GM21786 (cell line): ENCODE measurements around the gene CROCC2.

Experiments
- ATAC-seq: cut with Tn5 transposase; IDR thresholded peaks from one replicate; pipeline ENCODE4 v1.9.1; 2021; ENCODE audit not compliant: unreplicated experiment

The CROCC2 gene

DNA sequence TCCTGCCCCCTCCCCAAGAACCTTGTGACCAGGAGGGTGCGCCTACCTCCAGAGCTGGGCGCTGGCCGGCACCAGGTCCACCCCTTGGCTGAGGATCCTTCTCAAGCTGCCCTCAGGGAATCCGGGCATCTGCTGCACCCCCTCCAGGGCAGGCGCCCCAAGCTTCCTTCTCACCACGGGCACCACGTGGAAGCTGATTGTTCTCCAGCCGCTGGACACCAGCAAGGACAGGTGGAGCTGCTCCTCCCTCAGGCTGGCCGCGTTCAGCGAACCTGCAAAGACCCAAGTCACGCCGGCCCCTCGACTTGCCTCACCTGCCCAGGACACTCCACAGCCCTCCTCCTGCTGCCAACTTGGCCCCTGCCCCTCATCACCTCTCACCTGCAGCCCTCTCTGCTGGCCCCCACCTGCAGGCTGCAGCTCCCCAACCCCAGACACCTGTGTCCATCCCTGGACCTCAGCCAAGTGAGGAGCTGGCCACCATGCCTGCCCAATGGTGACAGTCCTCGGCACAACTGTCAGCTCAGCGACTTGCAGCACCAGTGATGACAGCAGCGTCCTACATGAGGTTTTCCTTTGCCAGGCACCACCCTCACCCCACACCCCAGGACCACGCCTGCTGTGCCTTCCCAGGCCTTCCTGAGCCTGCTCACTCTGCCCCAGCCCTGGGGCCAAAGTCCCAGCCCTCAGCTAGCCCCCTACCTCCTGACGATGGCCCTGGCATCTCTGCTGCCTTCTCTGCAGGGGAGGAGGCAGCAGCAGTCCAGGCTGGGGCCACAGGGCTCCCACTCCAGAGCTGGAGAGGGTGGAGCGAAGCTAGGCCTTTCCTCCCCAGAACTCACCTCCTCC, 14.4 kb upstream of the CROCC2 start:
- no peak for ATAC-seq

DNA sequence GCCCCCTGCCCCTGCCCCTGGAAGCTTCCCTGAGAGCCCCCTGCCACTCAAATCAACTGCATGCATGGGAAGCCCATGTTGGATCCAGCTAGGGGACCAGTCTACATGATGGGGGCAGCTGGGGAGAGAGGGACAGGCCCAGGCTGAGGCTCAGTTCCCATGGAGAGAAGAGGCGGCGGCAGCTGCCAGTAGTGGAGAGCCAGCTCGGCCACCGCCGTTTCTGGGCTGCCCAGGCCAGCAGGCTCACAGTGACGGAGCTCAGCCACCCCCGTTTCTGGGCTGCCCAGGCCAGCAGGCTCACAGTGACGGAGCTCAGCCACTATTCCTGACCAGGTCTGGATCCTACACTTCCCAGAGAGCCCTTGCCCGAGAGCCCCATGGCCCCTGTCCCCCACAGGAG, 13.8 kb upstream of the CROCC2 start:
- no peak for ATAC-seq

DNA sequence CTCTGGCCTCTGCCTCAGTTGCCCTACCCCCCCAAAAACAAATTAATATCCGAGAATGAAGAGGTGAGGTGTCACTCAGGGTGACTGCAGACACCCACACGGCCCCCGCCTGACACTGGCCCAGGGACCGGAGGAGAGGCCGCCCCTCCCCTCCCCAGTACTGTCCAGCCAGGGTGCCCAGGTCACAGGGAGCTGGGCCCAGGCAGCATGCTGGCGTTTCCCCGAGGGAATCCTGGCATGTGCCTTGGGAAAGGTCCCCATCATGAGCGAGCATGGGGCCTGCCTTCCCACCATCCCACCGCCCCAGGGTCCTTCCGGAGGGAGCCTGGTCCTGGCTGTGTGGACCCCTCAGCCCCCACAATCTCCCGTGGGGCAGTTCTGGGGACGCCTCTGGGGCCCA, 13.2 kb upstream of the CROCC2 start:
- ATAC-seq: no peak

DNA sequence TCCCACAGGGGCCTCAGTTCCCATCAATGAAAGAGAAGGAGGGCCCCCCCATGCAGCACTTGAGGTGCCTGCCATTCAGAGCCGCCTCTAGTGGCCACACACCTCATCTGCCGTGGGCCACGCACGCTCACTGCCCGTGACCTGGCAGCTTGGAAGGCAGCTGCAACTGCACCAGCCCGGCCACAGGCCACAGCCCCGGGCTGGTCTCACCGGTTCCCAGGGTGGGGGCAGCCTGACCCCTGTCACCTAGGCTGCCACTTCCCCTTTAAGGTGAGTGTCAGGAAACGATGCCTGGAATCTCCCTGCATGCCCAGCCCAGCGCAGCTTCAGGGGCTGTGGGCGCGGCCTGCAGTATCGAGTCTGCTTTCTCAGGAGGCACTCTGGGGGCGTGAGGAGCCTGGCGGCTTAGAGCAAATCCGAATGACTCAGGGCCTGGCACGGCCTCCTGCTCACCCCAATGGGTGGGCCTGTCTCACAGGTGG, 12.7 kb upstream of the CROCC2 start:
- ATAC-seq: no peak

DNA sequence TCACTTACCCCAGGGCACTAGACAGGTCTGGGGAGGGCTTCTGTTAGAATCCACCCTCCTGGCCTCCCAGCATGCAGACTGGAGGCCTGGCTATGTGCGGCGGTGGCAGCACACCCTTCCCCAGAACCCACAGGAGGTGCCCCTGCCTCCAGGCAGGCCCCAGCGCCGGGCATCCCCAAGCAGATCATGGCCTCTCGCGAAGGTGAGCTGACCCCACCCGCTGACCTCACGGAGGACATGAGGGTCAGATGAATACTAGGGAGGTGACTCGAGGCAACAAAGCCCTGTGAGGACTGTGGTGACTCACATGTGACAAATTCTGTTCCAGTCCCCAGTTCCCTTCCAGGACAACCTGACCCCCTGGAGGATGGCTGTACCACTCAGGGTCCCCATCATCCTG, 12.1 kb upstream of the CROCC2 start:
- no peak for ATAC-seq

DNA sequence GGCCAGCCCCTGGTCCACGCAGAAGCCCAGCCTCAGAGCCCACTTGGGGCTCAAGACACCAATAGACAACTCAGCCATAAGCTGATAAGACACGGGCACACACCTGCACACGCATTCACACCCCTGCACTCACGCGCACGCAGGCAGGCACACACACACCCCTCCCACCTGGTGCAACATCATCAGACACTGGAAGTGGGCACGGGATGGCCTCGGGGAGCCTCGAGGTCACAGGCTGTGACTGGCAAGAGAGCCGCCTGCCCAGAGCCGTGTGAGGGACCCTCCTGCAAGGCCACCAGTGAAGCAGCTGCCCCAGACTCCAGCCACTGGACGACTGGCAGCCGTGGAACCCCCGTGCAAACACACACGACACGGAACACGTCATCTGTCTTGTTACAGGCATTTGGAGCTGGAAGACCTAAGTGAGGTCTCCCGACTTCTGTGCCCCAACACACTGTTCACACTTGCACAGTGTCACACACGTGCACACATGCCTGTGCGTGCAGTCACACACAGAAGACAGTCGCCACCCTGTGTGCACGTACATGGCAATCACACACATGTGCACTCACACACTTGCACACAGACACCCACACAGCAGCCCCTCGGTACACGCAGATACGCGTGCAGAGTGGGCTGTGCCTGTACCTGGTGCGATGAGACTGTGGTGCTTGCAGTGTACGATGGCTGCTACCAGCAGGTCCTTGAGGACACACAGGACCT, 11.1 kb upstream of the CROCC2 start:
- ATAC-seq: no peak

DNA sequence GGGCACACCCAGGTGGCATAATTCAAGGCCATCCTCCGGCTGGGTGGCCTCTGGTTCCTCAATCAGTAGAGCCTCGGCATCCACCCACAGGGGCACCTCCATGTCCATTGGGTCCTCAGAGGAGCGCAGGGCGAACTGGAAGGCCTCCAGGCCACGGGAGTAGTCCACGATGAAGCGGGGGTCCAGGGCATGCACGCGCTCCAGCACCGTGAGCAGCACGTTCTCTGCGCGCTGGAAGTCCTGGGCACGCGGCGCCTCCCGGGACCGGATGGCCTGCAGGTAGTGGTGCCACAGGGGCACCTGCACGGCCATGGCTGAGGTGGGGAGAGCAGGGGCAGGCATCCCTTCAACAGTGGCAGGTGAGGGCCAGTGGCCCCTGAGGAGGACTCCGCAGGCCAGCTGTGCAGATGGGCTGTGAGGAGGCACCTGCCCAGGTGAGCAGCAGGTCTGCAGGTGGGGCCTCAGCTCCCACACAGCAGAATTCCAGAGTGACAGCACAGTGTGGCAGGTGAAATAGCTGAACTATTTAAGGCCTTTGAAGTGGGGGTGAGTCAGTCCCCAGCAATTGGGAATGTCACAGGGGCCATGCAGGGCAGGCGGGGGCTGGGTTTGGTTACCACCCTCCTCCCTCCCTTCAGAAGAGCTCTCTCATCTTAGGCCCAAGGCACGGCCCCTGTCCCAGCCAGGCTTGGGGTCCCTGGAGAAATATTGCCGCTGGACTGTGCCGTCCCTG, 10.3 kb upstream of the CROCC2 start, which contains the start of gene MAB21L4:
Gene MAB21L4, minus strand, starts transcription at position 501 of the 733 bp plus-strand sequence. Its CDS starts 159 bp downstream, at position 342.
- ATAC-seq: no peak

DNA sequence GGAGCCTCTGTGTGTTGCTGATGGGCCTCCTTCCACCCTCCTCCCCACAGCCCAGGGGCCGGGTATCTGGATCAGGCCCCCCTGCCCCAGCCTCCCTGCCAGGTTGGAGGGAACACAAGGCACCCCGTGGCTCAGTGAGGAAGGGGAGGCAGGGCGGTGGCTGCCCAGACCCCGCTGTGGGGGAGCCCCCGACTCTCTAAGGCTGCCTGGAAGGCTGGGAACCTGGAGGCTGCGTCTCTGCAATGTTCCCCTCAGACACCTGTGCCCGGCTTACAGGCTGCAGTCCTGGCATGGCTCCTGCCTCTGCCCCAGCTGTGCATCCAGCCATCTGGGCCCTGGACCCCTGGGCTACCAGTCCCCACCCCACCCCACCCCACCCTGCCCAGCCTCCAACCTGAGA, 9.7 kb upstream of the CROCC2 start:
- no peak for ATAC-seq

DNA sequence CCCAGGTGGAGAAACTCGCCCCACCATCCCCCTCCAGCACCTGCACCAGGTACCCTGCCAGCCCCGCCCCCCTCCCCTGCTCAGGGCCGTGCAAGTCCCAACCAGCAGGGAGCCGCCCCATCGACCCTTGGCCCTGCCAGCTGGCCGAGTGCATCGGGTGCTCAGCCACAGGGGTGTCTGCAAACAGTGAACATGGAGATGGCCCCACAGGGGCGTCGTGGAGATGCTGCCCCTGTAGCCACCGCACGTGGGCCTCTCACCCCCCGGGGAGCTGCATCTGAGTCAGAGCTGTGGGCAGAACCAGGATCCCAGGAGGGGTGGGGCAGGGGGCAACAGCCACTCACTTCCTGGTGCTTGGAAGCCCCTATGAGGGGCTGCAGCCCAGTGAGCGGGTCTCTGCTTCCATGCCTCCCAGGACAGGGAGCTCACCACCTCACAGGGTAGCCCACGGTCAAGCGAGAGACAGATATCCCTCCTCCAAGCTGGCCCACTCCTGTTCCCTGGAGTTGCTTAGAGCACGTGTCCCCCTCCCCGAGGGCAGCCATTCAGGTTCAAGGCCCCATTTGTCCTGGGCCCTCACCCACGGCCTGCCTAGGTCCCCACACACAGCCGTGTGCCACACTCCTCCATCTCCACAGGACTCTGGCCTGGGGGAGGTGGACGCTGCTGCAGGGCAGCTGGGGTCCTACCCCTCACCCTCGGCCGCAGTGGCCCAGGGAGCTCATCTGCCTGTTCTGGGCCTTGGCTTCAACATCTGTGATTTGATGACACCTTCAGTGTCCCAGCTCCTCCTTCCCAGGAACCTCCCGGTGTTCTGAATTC, 9.1 kb upstream of the CROCC2 start:
- no peak for ATAC-seq

DNA sequence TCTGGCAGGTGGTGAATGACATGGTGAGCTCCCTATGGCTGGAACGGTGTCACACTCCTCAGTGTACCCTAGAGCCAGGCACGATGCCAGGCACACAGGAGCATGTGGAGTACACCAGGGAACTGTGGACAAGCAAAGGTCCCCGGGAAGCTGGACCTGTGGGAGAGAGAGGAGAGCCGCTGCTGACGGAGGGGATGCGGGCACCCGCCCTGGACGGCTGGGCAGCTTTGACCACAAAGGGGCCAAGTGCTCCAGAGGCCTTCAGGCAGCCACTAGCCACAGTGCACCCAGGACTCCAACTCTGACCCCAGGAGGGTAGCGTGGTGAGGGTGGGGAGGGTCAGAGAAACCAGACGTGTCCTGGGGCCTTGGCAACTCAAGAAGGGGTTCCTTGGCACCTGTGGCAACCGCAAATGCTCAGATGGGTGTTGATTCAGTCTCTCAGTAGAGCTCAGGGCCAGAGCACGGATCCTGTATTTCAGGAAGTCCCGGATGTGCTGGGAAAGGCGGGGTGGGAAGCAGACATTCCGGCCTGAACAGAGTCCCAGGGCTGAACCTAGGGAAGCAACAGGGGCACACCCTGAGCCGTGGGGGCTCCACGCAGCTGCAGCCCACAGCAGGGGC, 7.9 kb upstream of the CROCC2 start:
- no peak for ATAC-seq

DNA sequence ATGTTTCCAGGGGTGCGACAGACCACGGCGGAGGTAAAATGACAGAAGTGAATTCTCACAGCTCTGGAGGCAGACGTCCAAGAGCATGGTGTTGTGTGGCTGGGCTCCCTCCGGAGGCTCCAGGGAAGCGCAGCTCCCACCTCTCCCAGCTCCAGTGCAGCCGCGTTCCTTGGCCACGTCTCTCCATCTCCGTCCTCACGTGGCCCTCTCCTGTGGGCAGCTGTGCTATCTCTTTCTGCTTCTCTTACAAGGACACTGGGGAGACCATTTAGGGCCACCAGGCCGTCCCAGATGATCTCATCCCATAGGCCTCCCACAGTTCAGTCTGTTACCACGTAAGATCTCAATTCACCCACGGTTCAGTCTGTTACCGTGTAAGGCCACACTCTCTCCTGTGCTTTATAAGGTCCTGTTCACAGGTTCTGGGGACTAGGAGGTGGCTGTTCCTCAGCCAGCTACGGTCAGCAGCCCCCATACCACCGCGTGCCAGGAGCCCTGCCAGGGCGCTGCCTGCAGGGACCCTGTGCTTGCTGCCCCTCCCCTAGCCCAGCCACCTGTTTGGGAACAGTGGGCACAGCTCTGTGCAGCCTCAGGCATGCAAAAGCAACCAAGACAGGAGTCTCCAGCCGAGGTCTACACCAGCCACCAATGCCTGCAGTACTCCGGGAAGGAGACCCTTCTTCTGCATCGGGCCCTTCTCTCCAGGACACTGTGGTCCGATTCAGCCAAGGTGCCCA, 7.2 kb upstream of the CROCC2 start:
- ATAC-seq: no peak

DNA sequence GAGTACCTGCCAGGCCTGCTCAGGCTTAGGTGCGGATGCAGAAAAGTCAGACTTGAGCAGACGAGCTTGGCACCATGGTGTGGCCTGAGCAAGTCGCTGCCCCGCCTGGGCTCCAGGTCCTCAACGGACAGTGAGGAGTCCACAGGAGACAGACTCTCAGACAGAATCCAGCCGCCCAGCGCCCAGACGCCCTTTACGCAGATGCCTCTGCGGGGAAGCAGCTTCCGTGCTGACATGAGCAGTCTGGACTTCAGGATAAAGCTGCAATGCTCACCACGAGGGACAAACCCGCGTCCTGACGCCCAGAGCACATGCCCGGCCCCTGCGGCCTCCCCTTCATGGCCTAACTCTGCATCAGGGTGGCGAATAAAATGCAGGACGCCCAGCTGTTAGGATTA, 6.7 kb upstream of the CROCC2 start:
- no peak for ATAC-seq

DNA sequence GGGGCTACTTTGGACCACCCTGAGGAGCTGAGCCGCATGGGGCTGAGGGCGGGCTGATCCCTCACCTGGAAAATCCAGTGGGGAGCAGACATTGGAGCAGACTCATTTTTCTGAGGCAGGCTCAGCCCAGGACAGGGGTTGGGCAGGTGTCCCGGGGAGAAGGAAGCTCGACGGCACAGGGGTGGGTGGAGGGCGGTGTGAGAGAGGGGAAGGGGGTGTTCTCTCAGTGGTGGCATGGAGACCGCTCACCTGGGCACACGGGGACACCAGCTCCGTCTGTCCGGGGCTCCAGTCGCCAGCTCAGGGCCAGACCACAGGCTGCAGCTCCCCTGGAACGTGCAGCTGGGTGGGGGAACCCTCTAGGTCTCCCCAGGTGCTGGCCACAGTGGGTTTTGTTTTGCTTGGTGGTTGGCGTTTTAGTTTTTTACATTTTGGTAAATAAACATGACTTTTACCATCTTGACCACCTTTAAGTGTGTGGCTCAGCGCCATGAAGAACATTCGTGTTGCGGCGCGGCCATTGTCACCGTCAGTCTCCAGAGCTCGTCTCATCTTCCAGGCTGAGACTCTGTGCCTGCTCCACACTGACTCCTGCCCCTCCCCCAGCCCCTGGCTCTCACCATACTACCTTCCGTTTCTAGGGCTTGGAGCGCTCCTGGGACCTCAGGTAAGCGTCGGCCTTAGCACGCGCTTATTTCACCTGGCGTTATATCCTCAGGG, 5.8 kb upstream of the CROCC2 start:
- ATAC-seq: no peak

DNA sequence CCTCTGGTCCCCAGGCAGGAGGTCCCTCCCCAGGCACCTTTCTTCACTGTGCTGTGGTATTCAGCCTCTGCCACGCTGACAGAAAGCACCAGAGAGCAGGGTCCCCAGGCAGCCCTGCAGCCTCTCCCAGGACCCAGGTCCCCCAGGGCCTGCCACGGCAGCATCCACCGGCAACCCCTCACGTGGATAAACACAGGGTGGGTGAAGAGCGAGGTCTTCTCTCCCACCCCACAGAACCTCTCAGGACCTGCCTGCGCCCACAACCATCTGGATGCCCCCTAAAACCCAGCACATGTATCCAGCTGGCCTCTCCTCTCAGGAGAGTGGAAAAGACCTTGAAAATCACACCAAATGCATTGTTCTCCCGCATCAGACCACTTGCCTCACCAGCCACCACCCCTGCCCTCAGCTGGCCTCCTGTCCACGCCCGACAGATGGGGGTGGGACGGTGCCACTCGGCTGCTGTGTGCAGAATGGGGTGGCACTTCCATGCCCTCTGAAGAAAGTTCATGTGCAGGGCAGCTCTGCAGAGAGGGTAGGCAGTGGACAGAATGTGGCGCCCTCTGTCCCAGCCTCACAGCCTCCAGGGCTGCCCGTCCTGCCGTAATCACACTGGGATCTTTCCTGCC, 4.0 kb upstream of the CROCC2 start:
- no peak for ATAC-seq

DNA sequence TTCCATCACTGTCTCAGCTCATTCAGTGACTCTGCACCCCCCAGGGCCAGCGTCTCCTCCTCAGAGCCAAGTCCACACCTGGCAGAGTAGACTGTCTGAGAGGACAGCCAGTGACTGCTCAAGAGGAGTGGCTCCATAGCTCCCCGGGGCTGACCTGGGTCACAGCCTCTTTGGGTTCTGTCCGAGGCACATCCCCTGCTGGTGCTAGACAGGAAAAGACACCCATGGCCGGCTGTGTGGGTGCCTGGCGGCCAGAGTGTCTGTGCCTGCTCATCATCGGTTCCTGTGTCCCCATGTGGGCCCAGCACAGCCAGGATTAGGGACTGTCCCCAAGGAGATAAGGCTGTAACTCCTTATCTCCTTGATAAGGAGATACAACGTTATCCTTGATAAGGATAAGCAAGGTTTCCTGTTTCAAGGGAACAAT, 3.5 kb upstream of the CROCC2 start:
- no peak for ATAC-seq

DNA sequence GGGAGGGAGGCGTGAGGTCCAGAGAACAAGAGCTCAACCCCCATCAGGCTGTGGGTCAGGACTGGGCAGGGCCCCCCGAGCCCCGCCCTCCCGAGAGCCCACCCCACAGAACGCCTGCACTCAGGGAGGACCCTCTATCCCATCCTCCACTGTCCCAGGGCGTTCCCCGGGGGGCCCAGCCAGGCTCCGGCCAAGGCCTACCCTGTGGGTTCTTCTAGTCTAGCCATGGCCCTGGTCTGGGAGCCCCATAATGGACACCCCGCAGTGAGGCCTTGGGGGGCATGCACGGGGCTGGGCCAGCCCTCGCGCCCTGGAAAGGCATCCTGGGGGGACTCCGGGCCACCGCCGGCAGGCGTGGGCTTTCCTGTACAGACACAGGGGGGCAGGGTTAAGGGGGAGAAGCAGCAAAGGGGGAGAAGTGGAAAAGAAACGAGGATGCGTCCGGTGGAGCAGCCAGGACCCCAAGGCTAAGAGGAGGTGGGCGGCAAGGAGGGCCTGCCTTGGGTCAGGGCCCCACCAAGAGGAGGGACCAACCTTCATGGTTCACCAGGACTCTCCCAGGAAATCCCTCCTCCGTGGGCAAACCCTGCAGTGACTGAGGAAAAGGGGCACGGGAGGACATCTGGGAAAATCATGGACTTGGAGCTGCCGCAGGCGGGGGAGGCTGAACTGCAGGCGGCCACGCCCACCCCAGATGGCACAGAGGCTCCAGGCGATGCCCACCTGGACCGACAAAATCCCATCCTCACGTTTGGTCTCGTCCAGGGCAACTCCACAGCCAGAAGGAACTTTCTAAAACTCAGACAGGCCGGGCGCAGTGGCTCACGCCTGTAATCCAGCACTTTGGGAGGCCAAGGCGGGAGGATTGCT, 2.7 kb upstream of the CROCC2 start:
- ATAC-seq: no peak
